GM12875 (cell line): ENCODE results near the gene GSC.

Experiments
- H3K4me3 ChIP-seq: one replicate; pipeline ENCODE4 v1.5.1; 2011; ENCODE audit warnings: low read depth, low read length, control low read depth
- TF ChIP-seq, protein P1 (sequence below): IDR thresholded peaks from 2 replicates; pipeline ENCODE4 v1.5.1; 2011; ENCODE audit warnings: low read depth, mild to moderate bottlenecking, control low read depth, inconsistent platforms, low read length, moderate library complexity, borderline replicate concordance; ENCODE audit not compliant: insufficient read depth

Gene GSC

DNA sequence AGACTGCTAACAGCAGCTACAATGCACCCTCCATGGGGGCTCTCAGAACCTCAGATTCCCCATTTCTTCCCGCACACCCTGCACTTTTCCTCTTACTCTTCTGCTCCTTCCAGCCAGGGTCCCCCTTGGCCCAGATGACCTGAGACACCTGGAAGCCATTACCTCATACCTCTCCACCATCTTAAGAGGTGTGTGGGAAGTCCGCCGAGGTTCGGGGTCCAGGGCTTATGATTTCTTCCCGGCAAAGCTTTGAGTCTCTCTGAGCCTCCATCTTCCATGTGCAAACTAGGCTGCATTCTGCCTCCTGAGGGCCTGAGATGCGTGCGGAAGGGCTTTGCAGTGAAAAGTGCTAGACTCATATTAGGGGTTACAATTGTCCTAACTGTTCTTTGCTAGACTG, 5.3 kb downstream of the GSC start:
- no peak overlapping the region for H3K4me3 ChIP-seq
- TF ChIP-seq, protein P1, sequence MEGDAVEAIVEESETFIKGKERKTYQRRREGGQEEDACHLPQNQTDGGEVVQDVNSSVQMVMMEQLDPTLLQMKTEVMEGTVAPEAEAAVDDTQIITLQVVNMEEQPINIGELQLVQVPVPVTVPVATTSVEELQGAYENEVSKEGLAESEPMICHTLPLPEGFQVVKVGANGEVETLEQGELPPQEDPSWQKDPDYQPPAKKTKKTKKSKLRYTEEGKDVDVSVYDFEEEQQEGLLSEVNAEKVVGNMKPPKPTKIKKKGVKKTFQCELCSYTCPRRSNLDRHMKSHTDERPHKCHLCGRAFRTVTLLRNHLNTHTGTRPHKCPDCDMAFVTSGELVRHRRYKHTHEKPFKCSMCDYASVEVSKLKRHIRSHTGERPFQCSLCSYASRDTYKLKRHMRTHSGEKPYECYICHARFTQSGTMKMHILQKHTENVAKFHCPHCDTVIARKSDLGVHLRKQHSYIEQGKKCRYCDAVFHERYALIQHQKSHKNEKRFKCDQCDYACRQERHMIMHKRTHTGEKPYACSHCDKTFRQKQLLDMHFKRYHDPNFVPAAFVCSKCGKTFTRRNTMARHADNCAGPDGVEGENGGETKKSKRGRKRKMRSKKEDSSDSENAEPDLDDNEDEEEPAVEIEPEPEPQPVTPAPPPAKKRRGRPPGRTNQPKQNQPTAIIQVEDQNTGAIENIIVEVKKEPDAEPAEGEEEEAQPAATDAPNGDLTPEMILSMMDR, result no peak

GRCh38 chr14:94762431-94762830, 7.5 kb downstream of the GSC start:
- TF ChIP-seq, protein P1, result no peak
- H3K4me3 ChIP-seq, result no peak overlapping the region

GRCh38 chr14:94761997-94762377, 7.9 kb downstream of the GSC start:
- TF ChIP-seq, protein P1, result no peak
- H3K4me3 ChIP-seq, result no peak overlapping the region

- H3K4me3 ChIP-seq, result no peak overlapping the region
- TF ChIP-seq, protein P1, result no peak
Measured at GRCh38 chr14:94761348-94761996, 8.4 kb downstream of the GSC start.

- TF ChIP-seq, protein P1, result no peak
- H3K4me3 ChIP-seq, result no peak overlapping the region
Measured at GRCh38 chr14:94756310-94756882, 13.5 kb downstream of the GSC start.

DNA sequence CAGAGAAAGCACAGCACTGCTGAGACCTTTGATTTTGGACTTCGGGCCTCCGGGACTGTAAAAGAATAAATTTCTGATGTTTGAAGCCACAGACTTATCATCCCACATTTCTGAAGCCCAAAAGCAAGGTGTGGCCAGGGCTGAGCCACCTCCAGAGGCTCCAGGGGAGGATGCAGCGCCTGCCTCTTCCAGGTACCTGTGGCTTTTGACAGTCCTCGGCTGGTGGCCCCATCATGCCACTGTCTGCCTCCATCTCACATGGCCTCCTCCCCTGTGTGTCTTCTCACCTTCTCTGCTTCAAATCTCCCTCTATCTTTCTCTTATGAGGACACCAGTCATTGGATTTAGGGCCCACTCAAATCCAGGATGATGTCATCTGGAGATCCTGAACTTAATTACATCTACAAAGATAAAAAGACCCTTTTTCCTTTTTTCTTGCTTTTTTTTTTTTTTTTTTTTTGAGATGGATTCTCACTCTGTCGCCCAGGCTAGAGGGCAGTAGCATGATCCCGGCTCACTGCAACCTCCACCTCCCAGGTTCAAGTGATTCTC, 15.4 kb downstream of the GSC start:
- TF ChIP-seq, protein P1, result no peak
- H3K4me3 ChIP-seq, result no peak overlapping the region
